AG04449 (cell line): Measurements from ENCODE around the gene EMD.

Experiments
- CTCF ChIA-PET: fragments of 350-600 bp; formaldehyde crosslinking; extraction: SDS; loops from one replicate; lab custom pipeline; 2021; ENCODE audit warnings: antibody characterized with exemption; lab: Yijun Ruan, JAX
- POLR2A ChIA-PET: fragments of 400-600, 350-600 bp; formaldehyde crosslinking; extraction: SDS; loops from one replicate; lab custom pipeline; 2020; ENCODE audit warnings: antibody characterized with exemption, inconsistent platforms; lab: Yijun Ruan, JAX
- DNase-seq: peaks from one replicate; pipeline ENCODE4 v3.0.0-alpha.2; 2010; ENCODE audit warnings: low read depth, low spot score
- H3K4me3 ChIP-seq: 2 replicates; pipeline ENCODE4 v1.5.1; 2011; ENCODE audit warnings: low read depth, mild to moderate bottlenecking, control low read depth, low read length
- TF ChIP-seq, protein P1 (sequence below): IDR thresholded peaks from one replicate; pipeline ENCODE4 v1.5.1; 2011; ENCODE audit warnings: mild to moderate bottlenecking, moderate library complexity, low read length, control low read depth, inconsistent platforms; ENCODE audit not compliant: insufficient read depth; ENCODE audit errors: missing control alignments

EMD gene

DNA sequence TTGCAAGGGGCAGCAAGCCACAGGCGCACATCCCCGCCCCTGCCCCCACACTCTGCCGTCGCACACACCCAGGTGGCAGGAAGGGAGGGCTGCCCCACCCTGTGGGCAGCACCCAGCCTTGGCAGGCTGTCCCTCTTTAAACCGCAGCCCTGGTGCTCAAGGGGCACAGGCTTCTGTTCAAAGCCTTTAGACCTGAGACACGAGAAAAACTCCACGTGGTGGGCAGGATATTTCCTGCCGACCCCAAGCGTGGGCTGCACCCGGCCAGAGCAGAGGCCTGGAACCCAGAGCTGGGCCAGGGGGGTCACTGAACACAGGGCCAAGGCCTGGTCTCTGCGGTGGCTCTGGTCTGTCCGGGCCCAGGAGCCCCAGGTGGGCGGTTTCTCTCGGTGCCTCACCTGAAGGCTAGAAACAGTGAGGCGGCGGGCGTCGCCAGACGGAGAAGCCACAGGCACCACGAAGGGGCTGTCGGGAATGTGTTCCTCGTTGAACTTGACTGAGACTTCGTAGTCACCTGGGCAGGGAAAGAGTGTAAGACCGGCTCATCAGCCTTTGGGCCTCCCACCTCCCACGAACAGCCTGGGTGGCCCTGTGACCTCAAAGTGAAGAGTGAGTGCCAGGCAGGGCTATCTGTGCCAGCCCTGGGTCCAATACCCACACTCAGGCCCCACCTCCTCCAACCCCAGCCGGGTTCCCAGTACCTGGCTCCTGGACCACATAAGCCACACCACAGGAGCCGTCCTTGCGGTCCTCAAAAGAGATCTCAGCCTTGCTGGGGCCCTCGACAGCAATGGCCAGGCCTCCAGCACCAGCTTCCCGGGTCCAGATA lies 27.7 kb upstream of the EMD start:
- no peak overlapping the region for H3K4me3 ChIP-seq
- CTCF ChIA-PET, result no interaction called here
- DNase-seq, result no peak
- TF ChIP-seq, protein P1, sequence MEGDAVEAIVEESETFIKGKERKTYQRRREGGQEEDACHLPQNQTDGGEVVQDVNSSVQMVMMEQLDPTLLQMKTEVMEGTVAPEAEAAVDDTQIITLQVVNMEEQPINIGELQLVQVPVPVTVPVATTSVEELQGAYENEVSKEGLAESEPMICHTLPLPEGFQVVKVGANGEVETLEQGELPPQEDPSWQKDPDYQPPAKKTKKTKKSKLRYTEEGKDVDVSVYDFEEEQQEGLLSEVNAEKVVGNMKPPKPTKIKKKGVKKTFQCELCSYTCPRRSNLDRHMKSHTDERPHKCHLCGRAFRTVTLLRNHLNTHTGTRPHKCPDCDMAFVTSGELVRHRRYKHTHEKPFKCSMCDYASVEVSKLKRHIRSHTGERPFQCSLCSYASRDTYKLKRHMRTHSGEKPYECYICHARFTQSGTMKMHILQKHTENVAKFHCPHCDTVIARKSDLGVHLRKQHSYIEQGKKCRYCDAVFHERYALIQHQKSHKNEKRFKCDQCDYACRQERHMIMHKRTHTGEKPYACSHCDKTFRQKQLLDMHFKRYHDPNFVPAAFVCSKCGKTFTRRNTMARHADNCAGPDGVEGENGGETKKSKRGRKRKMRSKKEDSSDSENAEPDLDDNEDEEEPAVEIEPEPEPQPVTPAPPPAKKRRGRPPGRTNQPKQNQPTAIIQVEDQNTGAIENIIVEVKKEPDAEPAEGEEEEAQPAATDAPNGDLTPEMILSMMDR, result no peak
- POLR2A ChIA-PET, result no interaction called here

DNA sequence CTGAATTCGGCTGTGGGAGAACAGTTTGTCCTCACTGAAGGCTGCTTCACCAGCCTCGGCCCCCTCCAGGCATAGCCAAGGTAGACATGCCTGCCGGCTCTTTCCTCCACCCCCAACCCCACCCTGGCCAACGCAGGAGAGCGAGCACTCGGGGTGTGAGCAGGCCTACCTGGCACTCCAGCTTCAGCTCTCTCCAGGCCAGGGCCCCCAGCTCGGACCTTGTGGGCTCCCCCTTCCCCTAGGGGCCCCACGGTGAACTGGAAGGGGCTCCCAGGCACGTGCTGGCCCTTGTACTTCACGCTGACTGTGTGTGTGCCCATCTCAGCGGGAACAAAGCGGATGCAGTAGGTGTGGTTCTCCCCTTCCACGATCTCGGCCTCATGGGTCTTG lies 27.1 kb upstream of the EMD start:
- no peak overlapping the region for H3K4me3 ChIP-seq
- no peak for DNase-seq
- CTCF ChIA-PET, result no interaction called here
- POLR2A ChIA-PET, result no interaction called here
- TF ChIP-seq, protein P1, result no peak

DNA sequence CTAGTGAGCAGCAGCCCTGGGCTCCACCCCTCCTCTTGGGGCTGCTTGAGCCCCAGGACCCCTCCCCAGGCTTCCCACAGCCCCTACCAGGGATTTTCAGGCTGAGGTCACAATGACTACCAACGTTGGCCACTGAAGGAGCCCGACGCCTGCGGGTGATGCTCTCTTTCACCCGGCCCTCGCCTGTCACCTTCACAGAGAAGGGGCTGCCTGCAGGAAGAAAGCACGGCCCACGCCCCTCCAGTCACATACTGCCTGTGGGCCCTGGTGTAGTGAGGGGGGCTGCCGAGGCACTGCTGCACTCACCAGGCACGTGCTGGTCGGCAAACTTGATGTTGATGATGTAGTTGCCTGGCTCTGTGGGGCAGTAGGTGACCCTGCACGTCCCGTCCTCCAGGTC lies 26.6 kb upstream of the EMD start:
- H3K4me3 ChIP-seq, result no peak overlapping the region
- ChIA-PET CTCF (no interaction called here), POLR2A (no interaction called here)
- TF ChIP-seq, protein P1, result no peak
- no peak for DNase-seq

DNA sequence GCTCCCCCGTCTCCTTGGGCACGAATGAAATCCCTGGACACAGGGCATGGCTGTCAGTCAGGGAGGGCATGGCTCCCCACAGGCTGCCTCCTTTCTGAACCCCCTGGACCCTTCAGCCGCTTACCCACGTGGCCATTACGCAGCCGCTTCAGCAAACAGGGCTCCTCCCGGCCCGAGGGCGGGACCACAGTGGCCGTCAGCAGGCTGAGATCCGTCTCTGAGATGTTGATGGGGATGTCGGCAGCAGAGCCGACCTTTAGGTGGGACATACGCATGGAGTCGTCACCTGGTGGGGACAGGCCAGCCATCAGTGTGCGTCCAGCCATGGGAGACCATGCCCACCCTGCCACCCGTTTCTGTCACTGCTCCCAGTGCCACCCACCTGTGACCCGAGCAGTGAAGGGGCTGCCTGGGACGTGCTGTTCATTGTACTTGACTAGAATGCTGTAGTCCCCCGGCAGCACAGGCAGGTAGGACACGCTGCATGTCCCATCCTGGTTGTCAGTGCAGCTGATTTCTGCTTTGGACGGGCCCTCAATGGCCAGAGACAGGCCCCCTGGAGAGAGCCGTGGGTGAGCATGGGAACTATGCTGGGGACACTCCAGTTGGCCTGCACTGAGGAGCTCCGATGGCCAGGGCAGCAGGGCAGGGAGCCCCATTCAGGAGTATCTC lies 25.8 kb upstream of the EMD start:
- no peak for DNase-seq
- ChIA-PET CTCF (no interaction called here), POLR2A (interaction anchor here (1.1 kb wide), 1 partner anchor 12 kb away, joined by 3 read pairs; no protein-coding TSS in a partner anchor)
- TF ChIP-seq, protein P1, result no peak
- H3K4me3 ChIP-seq, result no peak overlapping the region

DNA sequence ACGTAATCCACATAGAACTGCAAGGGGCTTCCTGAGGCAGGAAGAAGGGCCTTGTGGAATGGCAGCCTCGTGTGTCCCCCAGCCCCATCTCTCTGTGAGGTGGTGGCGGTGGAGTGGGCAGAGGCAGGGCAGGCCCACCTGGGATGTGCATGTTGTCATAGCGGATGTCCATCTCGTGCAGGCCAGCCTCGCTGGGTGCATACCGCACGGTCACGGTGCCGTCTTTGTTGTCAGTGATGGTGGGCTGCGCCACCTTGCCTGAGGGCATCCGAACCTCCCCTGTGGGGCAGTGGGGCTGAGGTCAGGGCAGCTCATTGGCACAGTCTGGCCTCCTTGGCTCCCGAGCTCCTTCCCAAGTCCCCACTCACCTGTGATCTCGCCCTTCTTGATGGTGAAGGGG lies 25.1 kb upstream of the EMD start:
- H3K4me3 ChIP-seq, result no peak overlapping the region
- TF ChIP-seq, protein P1, result no peak
- no peak for DNase-seq
- ChIA-PET POLR2A (interaction anchor here (1.1 kb wide), 1 partner anchor 12 kb away, joined by 3 read pairs; no protein-coding TSS in a partner anchor), CTCF (no interaction called here)

DNA sequence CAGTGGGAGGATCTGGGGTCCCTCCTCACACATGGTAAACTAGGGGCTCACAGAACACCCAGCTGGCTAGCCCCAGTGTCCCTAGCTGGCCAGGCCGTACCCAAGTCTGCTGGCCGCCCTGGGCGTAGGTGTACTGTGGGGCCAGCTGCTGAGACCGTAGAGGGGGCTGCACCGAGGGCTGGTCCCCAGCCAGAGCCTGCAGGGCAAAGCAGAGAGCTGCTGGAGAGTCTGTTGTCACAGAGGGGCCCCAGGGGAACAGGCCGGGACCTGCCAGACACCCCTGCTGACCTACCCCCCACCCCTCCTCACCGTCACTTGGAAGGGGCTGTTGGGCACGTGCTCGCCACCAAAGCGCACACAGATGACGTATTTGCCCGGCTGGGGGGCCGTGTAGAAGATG lies 24.6 kb upstream of the EMD start:
- no peak for DNase-seq
- TF ChIP-seq, protein P1, result no peak
- no peak overlapping the region for H3K4me3 ChIP-seq
- POLR2A ChIA-PET, result no interaction called here
- CTCF ChIA-PET, result no interaction called here
